Liver (tissue), 3 donors: ENCODE results near the gene PARVG.

Source experiments
- CTCF ChIP-seq: fragments of 150-350 bp; IDR thresholded peaks from 2 replicates; pipeline ENCODE4 v1.5.1; 2017; ENCODE audit warnings: improper control_type of control experiment, low read depth, low read length; ENCODE audit not compliant: missing input control
- EGR1 ChIP-seq, 2 donors: IDR thresholded peaks; 2 replicates each; pipeline ENCODE4 v1.6.1; 2016 to 2018; ENCODE audit warnings: antibody characterized with exemption in 2 of 2, low read depth in 2 of 2
- HNF4A ChIP-seq, 2 donors: conservative IDR thresholded peaks; 2 replicates each; pipeline ENCODE4 v1.6.1; 2016; ENCODE audit warnings: antibody characterized with exemption in 2 of 2, mild to moderate bottlenecking in 2 of 2
- HNF4G ChIP-seq: IDR thresholded peaks from 2 replicates; pipeline ENCODE4 v1.6.1; 2016; ENCODE audit warnings: antibody characterized with exemption
- JUND ChIP-seq, 2 donors: IDR thresholded peaks; 2 replicates each; pipeline ENCODE4 v1.6.1; 2016; ENCODE audit warnings: antibody characterized with exemption in 2 of 2
- MAX ChIP-seq: IDR thresholded peaks from 2 replicates; pipeline ENCODE4 v1.6.1; 2016; ENCODE audit warnings: antibody characterized with exemption
- NR2F2 ChIP-seq: IDR thresholded peaks from 2 replicates; pipeline ENCODE4 v1.6.1; 2016; ENCODE audit warnings: antibody characterized with exemption
- RAD21 ChIP-seq, 2 donors: IDR thresholded peaks; 2 replicates each; pipeline ENCODE4 v1.6.1; 2016; ENCODE audit warnings: antibody characterized with exemption in 2 of 2, mild to moderate bottlenecking in 2 of 2
- TAF1 ChIP-seq: conservative IDR thresholded peaks from 2 replicates; pipeline ENCODE4 v1.6.1; 2016; ENCODE audit warnings: antibody characterized with exemption, mild to moderate bottlenecking
- YY1 ChIP-seq: IDR thresholded peaks from 2 replicates; pipeline ENCODE4 v1.6.1; 2016; ENCODE audit warnings: antibody characterized with exemption, mild to moderate bottlenecking
- TF ChIP-seq, protein P1 (sequence below): IDR thresholded peaks from 2 replicates; pipeline ENCODE4 v1.6.1; 2016; ENCODE audit warnings: antibody characterized with exemption, mild to moderate bottlenecking
- TF ChIP-seq, protein P2 (sequence below): IDR thresholded peaks from 2 replicates; pipeline ENCODE4 v1.6.1; 2016; ENCODE audit warnings: antibody characterized with exemption
- donor health status: healthy.
- donor health status: healthy.

GRCh38 chr22:44181033-44181911 lies 547 bp downstream of the PARVG start:
- no peak for TF ChIP-seq CTCF
- no peak for TF ChIP-seq TAF1
- no peak for TF ChIP-seq JUND (IDR thresholded peaks at IDR 0.05)
- no peak for TF ChIP-seq MAX
- TF ChIP-seq RAD21 (IDR thresholded peaks at IDR 0.05) = no peak
- no peak for TF ChIP-seq HNF4G
- TF ChIP-seq, protein P1, sequence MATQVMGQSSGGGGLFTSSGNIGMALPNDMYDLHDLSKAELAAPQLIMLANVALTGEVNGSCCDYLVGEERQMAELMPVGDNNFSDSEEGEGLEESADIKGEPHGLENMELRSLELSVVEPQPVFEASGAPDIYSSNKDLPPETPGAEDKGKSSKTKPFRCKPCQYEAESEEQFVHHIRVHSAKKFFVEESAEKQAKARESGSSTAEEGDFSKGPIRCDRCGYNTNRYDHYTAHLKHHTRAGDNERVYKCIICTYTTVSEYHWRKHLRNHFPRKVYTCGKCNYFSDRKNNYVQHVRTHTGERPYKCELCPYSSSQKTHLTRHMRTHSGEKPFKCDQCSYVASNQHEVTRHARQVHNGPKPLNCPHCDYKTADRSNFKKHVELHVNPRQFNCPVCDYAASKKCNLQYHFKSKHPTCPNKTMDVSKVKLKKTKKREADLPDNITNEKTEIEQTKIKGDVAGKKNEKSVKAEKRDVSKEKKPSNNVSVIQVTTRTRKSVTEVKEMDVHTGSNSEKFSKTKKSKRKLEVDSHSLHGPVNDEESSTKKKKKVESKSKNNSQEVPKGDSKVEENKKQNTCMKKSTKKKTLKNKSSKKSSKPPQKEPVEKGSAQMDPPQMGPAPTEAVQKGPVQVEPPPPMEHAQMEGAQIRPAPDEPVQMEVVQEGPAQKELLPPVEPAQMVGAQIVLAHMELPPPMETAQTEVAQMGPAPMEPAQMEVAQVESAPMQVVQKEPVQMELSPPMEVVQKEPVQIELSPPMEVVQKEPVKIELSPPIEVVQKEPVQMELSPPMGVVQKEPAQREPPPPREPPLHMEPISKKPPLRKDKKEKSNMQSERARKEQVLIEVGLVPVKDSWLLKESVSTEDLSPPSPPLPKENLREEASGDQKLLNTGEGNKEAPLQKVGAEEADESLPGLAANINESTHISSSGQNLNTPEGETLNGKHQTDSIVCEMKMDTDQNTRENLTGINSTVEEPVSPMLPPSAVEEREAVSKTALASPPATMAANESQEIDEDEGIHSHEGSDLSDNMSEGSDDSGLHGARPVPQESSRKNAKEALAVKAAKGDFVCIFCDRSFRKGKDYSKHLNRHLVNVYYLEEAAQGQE = no peak
- TF ChIP-seq, protein P2, sequence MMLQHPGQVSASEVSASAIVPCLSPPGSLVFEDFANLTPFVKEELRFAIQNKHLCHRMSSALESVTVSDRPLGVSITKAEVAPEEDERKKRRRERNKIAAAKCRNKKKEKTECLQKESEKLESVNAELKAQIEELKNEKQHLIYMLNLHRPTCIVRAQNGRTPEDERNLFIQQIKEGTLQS = no peak
- TF ChIP-seq YY1 = no peak
- no peak for TF ChIP-seq NR2F2
- TF ChIP-seq EGR1 (IDR thresholded peaks at IDR 0.05; ENCODE audit: low read depth in 2 of 2) = no peak
- no peak for TF ChIP-seq HNF4A (conservative IDR thresholded peaks at IDR 0.05)
